A673 (cell line): ENCODE measurements around the gene GRIN2A.

Source experiments
- EZH2 ChIP-seq: fragments of 200-600 bp; sonication (generic); IDR thresholded peaks from 2 replicates; pipeline ENCODE4 v1.6.1; 2017; ENCODE audit warnings: borderline replicate concordance, low read depth, mild to moderate bottlenecking, mixed read lengths, antibody characterized with exemption, low read length; ENCODE audit not compliant: poor library complexity, severe bottlenecking
- TF ChIP-seq, protein P1 (sequence below): fragments of 300-800, 200-600 bp; sonication (generic); conservative IDR thresholded peaks from 2 replicates; pipeline ENCODE4 v1.5.1; 2017; ENCODE audit warnings: low read depth, mild to moderate bottlenecking, antibody characterized with exemption, low read length, moderate library complexity, mixed read lengths

DNA sequence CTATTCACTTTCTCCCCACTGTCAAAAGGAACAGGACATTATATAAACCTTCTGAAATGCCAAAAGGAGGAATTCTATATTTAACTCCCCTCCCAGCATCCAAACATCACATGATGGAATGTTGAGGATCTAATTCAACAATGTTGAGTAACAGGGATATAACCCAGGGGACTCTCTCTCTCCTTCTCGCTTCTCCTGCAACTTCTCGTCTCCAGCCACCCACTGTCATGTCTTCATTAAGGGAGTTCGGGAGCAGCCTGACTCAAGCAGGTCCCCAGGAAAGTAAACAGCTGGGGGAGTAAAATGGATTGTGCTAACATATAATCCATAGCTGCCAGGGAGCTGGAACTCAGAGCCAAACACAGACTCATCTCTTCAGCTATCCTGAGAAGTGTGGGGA lies 51.7 kb downstream of the GRIN2A start:
- TF ChIP-seq, protein P1, sequence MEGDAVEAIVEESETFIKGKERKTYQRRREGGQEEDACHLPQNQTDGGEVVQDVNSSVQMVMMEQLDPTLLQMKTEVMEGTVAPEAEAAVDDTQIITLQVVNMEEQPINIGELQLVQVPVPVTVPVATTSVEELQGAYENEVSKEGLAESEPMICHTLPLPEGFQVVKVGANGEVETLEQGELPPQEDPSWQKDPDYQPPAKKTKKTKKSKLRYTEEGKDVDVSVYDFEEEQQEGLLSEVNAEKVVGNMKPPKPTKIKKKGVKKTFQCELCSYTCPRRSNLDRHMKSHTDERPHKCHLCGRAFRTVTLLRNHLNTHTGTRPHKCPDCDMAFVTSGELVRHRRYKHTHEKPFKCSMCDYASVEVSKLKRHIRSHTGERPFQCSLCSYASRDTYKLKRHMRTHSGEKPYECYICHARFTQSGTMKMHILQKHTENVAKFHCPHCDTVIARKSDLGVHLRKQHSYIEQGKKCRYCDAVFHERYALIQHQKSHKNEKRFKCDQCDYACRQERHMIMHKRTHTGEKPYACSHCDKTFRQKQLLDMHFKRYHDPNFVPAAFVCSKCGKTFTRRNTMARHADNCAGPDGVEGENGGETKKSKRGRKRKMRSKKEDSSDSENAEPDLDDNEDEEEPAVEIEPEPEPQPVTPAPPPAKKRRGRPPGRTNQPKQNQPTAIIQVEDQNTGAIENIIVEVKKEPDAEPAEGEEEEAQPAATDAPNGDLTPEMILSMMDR, result no peak
- no peak for TF ChIP-seq EZH2
